DMS79 (cell line): ENCODE results near the gene OS9.
A peak's percentile ranks its signal among the peaks of the same experiment; 100 is the strongest.

Source experiments
- DNase-seq: peaks from one replicate; lab custom pipeline; 2025; lab: John Stamatoyannopoulos, UW

OS9 gene

DNA sequence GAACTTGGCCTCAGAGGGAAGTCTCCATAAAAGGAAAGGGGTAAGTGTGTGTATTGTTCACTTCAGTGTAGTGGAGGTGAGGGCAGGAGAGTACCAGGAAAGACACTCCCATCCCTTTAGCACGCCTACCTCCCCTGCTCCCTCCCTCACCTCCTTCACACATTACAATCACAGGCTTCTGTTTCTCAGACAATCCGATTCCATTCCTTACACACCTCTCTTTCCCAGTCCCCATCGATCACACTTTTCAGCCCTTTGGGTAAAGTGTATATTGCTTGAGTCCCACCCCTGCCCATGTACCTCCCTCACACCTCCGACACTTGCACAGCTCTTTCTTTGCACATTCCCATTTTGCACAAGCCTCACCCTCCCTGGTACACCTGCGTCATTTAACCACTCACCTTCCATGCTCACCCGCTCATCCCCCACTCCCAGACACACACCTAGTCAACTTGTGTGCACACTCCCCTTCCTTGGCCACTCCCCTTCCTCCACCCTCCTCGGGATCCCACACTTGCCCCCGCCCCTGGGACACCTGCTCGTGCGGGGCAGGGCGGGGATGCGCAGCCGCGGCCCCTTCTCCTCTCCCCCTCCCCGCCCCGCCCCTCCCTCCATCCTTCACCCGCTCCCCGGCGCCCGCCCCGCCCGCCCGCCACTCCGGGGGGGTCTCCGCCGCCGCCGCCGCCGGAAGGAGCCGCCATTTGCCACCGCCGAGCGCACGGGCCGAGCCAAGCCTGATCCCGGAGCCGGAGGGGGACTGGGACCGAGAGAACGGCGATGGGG lies 60.7 kb downstream of the OS9 start, which contains the start of gene MARCHF9:
Gene MARCHF9 (plus strand): TSS at position 693 of the 783 bp plus-strand sequence. CDS start 426 bp downstream, outside the sequence.
- DNase-seq: peak; percentile 22

DNA sequence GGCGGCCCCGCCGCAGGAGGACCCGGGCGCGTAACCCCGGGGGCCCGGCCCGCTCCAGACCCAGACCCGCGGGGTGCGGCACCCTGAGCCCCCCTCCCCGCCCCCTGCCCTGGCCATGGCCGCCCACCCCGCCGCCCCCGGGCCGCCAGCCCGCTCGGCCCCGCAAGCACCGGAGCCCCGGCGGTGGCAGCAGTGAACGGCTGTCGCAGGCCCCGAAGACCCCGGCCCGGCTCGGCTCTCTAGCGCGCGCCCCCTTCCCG lies 61.2 kb downstream of the OS9 start:
- no peak for DNase-seq

GRCh38 chr12:57755454-57756372 lies 61.8 kb downstream of the OS9 start:
- no peak for DNase-seq

DNA sequence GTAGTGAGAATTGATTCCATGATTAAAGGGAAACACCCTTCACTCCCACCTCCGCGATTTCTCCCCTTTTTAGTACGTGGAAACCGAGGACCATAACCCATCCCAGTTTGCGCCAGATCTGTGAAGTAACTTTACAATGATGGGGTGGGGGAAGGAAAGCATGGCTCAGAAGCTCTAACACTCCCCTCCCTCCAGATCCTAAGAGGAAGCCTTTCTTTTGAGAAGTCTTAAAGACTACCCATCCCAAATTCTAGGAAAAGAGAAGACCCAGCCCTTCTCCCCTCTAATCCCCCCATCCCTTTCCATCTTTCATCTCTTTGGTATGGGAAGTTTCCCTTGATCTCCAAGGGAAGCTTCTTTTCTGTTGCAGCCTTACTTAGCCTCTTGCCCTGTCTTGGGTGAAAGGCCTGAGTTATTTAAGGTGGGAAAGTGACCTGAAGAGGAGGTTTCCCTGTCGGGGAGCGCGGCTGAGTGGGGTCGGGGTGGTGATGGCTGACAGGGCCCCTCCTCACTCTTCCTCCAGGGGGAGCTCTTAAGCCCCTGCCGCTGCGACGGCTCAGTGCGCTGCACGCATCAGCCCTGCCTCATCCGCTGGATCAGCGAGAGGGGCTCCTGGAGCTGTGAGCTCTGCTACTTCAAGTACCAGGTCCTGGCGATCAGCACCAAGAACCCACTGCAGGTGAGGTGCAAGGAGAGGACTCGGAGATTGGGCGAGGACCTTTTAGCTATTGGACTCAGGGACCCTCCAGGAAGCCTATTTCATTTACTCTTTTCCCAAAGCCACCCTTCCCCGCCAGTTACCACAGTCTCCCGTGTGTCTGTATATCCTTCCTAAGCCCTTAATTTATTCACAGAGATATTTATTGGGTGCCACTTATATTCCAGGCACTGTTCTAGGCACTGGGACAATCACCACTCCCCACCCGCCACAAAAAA lies 62.7 kb downstream of the OS9 start:
- DNase-seq: no peak

DNA sequence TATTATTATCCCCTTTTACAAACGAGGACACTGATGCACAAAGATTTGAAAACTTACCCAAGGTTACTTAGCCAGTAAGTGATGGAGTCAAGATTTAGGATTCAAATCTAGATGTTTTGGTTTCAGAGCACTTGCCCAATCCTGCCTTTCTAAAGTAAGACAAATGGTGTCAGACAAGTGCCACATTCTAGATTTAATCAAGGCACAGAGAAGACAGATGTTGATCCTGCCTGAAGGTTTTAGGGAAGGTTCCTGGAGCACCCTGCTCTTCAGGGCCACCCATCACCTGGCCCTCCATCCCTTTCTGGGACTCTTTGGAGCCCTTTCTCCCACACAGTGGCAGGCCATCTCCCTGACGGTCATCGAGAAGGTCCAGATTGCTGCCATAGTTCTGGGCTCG lies 63.8 kb downstream of the OS9 start:
- no peak for DNase-seq

DNA sequence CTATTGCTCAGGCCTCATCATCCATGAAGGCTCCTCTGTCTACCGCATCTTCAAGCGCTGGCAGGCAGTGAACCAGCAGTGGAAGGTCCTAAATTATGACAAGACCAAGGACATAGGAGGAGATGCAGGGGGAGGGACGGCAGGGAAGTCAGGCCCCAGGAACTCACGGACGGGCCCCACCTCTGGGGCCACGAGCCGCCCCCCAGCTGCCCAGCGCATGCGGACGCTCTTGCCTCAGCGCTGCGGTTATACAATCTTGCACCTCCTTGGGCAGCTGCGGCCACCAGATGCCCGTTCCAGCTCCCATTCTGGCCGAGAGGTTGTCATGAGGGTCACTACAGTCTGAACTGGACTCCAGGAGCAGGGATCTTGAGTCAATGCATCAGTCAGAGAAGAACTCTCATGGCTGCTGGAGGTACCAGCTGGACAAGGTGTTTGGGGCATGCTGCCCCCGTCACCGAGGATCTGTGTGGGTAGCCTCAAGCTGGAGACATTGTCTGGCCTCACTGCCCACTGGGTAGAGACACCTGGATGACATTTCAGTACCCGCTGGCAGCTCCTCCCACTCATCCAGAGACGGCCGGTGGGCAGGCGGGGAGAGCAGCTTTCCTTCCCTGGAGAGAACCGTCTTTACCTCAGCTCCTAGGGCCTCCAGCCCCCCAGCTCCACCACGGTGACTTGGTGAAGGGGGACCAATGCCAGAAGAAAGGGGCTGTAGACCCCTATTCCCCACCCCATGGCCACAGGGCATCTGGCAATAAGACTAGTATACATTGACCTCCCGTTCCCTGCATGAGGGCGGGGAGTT lies 64.8 kb downstream of the OS9 start:
- DNase-seq: no peak

DNA sequence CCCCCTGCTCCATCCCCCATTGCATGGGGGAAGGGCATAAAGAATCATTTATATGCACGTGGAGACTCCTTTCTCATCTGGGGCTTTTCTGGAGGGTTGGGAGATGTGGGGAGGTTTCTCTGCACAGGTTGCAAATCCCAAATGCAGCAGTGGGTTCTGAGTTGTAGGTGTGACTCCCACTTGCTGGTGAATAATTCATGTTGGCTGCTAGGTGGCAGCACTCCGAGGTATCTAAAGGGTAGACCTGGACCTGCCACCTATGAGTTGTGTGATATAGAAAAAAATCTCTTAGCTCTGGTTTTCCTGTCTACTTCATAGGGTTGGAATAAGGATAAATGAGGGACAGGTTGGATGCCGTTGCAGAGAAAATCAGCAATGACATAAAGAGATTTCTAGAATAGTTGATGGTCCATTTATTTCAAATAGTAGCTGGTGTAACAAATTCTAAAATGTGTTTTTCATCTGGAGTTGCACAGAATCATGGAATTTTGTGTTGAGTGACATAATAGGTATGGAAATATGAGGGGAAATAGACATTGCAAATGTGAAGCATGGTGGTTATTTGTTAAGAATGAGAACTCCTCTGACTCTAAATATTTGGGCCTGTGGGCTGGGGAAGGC lies 65.5 kb downstream of the OS9 start:
- no peak for DNase-seq

DNA sequence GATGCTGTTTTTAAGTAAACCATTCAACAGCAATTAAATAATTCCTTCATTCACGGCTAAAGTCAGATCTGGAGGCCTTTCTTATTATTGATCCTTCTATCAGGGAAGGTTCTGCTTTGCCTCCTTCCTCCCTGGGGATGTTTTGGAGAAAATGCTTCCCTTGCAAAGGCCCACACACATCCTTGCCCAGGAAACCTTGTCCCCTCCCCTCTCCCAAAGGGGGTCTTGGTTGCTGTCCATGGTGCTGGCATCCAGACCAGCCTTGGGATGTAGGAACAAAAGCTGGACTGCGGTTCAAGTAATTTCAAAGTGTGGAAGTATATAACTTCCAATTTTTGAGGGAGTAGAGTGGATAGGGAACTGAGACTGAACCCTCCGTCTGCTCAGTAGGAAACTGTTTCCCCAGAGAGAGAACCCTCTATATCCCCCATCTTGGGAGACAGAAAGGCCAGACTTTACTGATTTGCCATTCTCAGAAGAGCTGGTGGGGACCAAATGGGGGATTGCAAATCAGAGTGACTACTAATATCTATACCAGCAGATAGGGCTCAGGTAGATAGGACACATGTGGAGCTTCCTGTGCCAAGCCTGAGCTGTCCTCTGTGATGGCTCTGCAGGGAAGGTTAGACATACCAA lies 66.5 kb downstream of the OS9 start:
- DNase-seq: no peak

- no peak for DNase-seq
Observed at GRCh38 chr12:57761391-57761998, 67.6 kb downstream of the OS9 start.

DNA sequence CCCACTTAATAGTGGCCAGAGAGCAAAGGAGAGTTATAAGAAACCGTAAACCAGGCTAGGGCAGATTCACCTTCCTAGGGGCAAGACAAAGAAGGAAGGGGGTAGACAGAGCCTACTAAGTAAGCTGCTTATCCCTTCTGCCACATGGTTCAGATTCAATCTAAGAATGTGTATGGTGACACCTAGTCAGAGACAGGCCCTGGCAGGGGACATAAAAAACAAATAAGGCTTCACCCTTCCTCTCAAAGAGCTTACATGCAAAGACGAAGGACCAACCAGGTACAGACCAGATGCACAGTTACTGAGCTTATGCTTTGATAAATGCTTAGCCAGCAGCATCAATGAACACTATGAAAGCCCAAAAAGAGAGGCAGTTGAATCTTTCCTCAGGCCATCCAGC lies 68.5 kb downstream of the OS9 start:
- no peak for DNase-seq

DNA sequence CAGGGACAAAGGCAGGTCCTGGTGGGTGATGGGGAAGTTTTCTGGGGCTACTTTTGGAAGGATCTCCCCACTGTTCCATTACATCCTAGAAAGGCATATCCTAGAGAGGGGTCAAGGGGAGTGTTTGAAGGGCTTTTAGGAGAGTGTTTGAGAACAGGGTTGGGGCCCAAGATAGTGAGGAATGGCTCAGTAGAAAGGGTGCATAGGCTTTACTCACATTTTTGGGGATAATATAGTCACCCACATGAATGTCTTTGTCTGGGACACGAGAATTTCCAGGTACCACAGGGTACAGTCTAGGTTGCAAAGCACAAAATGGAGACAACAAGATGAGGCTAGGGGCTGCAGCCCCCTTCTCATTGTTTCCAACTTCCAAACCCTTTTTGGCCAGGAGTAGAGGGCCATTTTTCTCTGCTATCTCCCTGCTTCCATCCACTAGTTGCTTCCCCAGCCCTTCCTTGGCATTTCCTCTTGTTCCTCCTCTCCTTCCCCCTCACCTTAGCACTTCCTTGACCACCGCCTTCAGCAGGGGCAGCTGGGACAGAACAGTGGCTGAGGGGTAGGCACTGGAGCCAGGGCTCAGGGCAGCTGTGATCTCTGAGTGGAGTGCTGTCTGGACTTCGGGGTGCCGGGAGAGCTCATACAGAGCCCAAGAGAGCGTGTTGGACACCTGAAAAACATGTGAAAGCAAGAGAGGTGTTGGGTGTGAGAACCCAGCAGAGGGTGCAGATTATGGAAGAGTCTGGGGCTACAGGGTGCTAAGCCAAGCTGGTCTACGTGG lies 70.1 kb downstream of the OS9 start:
- DNase-seq: no peak

DNA sequence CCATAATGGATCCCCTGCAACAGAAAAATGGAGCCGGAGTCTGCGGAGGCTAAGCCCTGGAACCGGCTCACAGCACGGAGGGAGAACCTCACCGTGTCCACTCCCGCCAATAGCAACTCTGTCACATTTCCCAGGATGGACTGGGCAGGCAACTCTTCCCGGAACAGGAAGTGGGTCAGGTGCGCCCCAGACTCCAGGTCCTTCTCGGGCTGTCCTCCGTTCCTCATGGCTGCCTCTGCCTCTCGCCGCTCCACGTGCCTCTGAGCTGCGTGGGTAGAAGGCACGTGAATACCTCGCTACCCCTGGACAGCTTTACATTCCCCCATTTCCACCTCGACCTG lies 70.7 kb downstream of the OS9 start:
- DNase-seq: no peak

DNA sequence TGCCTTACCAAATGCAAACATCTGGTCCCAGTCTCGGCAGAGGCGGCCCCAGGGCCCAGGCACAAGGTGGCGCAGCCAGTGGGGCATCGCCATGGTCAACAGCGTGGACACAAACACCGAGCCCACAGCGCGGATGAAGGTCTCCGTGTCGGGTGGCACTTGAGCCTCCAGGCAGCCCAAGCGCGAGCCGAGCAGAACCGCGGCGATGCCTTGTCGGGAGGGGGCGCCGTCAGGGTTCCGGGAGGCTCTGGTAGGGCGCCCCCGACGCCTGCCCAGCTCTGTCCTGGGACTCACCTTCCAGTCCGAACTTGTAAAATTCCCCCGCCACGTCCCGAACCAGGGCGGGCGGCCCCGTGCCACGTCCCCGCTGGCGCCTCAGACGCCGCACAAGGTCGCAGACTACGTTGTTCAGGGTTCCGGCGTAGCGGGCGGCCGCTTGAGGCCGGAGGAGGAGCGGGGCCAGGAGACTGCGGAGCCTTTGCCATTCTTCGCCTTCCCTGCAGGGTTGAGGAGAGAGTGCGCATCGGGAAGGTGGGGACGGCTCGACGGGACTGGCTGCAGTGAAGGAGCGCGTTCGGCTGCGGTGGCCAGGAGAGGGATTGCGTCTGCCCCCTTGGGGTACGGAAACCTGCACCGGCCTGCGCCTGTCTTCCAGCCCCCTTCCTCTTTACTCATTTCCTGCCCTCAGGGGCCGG lies 71.2 kb downstream of the OS9 start:
- DNase-seq: no peak

DNA sequence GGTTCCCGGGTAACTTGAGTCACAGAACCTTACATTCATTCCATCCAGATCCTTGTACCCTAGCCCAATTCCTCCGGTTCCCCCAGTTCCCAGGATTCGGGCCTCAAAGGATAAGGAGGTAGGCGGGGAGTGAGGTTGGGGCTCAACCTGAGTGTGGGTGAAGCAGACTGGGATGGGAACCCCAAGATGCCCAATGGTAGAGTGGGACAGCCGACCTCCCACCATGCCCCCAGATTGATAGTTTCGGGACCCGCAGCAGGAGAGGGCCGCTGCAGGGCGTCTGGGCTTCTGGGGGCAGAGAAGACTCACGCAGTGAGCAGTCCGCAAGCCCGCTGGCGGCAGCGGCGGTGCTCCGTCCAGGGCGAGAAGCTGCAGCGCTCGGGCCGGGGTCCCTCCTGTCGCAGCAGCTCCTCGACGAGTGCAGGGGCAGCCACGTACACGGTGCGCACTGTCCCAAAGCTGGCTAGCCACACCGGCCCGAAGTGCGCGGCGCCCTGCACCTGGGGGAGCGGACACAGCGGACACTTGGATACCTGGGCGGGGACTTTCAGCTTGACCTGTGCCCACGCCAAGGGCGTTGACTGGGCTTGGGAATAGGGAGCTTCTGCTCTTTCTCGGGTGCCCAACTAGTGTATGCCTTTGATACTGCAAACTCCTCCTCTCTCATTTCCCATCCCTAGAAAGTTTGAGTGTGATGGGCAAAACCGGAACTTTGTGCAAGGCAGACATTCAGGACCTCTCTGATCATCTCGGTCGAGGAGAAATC lies 71.9 kb downstream of the OS9 start:
- DNase-seq: no peak

GRCh38 chr12:57766464-57767304 lies 72.8 kb downstream of the OS9 start, which contains the start of gene CYP27B1:
TSS of gene CYP27B1 (minus strand) at chr12:57767078. CDS start at chr12:57767041, 37 bp downstream.
- DNase-seq: peak; percentile 17

- DNase-seq: no peak
Observed at GRCh38 chr12:57767305-57767698, 73.4 kb downstream of the OS9 start.

- DNase-seq: no peak
Observed at GRCh38 chr12:57767876-57768275, 73.9 kb downstream of the OS9 start.
